ENCODE data around the gene NEK7.

The NEK7 gene

DNA sequence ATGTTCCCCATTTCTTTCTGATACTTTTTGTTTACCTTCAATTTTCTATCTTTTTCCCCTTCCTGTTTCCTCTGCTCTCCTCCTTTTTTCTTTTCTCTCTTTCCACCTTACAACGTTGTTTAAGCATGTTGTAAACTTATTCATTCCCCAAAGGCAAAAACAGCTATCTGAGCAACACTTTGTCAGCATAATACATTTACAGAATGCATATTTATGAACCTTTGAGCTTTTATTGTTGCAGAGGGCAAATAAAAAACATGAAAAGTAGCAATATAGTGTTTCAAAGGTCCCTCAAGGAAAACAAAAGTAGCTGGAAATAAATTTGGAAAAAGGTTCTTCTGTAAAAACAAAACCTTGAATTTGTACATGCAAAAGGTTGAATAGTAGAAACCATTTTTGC, 214.2 kb downstream of the NEK7 start:
- no peak for DNase-seq (ENCODE audit: low read depth in 2 of 2)
- H3K4me3 ChIP-seq (replicated peaks in 1 of 2; ENCODE audit: low read depth in 2 of 2, low read length in 2 of 2) = no peak overlapping the region
- TF ChIP-seq, protein P1, sequence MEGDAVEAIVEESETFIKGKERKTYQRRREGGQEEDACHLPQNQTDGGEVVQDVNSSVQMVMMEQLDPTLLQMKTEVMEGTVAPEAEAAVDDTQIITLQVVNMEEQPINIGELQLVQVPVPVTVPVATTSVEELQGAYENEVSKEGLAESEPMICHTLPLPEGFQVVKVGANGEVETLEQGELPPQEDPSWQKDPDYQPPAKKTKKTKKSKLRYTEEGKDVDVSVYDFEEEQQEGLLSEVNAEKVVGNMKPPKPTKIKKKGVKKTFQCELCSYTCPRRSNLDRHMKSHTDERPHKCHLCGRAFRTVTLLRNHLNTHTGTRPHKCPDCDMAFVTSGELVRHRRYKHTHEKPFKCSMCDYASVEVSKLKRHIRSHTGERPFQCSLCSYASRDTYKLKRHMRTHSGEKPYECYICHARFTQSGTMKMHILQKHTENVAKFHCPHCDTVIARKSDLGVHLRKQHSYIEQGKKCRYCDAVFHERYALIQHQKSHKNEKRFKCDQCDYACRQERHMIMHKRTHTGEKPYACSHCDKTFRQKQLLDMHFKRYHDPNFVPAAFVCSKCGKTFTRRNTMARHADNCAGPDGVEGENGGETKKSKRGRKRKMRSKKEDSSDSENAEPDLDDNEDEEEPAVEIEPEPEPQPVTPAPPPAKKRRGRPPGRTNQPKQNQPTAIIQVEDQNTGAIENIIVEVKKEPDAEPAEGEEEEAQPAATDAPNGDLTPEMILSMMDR (IDR thresholded peaks at IDR 0.05; ENCODE audit: low read depth, low read length) = no peak
